Stimulated activated naive B cell treated with anti-CD40 and anti-IgM and Interleukin-4, amounts not matched to agents 10 μg/mL and 1 μg/mL and 100 μg/mL, for 72 hours (primary cell): Measurements from ENCODE around the gene MPP3.
"Not testable (repeated sequence)": the region's sequence is repeated elsewhere in the genome, so short reads cannot be mapped to it uniquely, and the experiment has no call there.

Experiments used
- ATAC-seq, 2 donors: fragments of 150-1000 bp; cut with Tn5 transposase; replicated peaks; 2 replicates each; pipeline ENCODE4 v1.10.0; 2021; ENCODE audit warnings: moderate library complexity in 1 of 2
- DNase-seq: peaks from one replicate; pipeline ENCODE4 v3.0.0; 2021
- H3K27ac Mint-ChIP-seq: one replicate; pipeline ENCODE4 v1.8.0; 2022; ENCODE audit warnings: mild to moderate bottlenecking, mixed read lengths
- H3K27me3 Mint-ChIP-seq, 2 donors: one replicate each; pipeline ENCODE4 v1.8.0; 2022; ENCODE audit warnings: mixed read lengths in 2 of 2
- H3K36me3 Mint-ChIP-seq, 2 donors: one replicate each; pipeline ENCODE4 v1.8.0; 2022; ENCODE audit warnings: mixed read lengths in 2 of 2, mild to moderate bottlenecking in 1 of 2
- H3K4me1 Mint-ChIP-seq, 2 donors: one replicate each; pipeline ENCODE4 v1.8.0; 2022; ENCODE audit warnings: mixed read lengths in 2 of 2, mild to moderate bottlenecking in 1 of 2
- H3K4me3 Mint-ChIP-seq, 2 donors: one replicate each; pipeline ENCODE4 v1.8.0; 2022; ENCODE audit warnings: mild to moderate bottlenecking in 2 of 2, mixed read lengths in 2 of 2, moderate library complexity in 1 of 2
- H3K9me3 Mint-ChIP-seq, 2 donors: one replicate each; pipeline ENCODE4 v1.8.0; 2022; ENCODE audit warnings: mixed read lengths in 2 of 2, mild to moderate bottlenecking in 1 of 2

The MPP3 gene

DNA sequence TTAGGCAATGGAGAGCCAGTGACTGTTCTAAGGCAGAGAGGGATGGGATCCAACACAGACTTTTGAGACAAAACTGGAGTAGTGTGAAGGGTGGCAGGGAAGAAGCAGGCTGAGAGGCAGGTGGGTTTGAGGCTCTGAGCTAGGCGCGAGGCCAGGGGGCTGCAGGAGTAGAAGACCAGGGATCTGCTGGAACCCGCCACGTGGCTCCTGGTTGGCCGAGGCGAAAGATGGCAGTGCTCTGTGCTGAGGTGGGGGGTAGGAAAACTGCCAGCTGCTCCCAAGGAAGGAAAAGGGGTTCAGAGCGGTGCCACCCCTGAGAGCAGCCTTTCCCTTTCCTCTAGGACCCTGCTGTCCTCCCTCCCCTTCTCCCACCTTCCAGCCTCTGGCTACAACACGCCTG lies 19.6 kb upstream of the MPP3 start:
- no peak for ATAC-seq
- Mint-ChIP-seq H3K9me3 (no peaks in the 10 kb centered on the region), H3K27ac (no peak overlapping the region), H3K27me3 (peaks cover 44 to 80% of the 10 kb centered on the region in 2 donors), H3K4me3 (no peak overlapping the region), H3K36me3 (no peaks in the 10 kb centered on the region), H3K4me1 (no peaks in the 10 kb centered on the region)
- DNase-seq = no peak

DNA sequence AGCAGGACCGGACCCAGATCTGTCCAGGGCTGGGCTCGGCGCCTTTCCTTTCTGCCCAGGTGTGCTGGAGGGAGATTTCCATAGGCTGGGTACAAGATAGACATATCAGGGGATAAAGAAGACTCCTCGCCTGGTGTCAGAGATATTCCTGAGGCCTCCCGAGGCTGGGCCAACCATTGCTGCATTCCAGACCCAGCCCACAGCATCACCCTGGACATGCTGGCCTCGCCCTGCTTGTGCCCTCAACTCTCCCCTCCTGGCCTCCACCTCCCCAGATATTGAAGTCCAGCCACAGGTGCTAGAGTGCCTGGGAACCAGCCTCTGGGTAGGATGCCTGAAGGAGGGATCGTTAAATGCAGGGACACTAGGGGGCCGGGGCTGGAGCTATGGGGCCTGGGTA lies 16.2 kb upstream of the MPP3 start:
- Mint-ChIP-seq H3K4me3 (no peak overlapping the region), H3K4me1 (peaks cover 0 to 8% of the 10 kb centered on the region in 2 donors), H3K27ac (no peak overlapping the region), H3K27me3 (peaks cover 44 to 61% of the 10 kb centered on the region in 2 donors), H3K36me3 (no peaks in the 10 kb centered on the region), H3K9me3 (no peaks in the 10 kb centered on the region)
- no peak for ATAC-seq
- no peak for DNase-seq

GRCh38 chr17:43848601-43849000 lies 15.7 kb upstream of the MPP3 start:
- H3K9me3 Mint-ChIP-seq = no peaks in the 10 kb centered on the region

GRCh38 chr17:43846963-43847371 lies 14.0 kb upstream of the MPP3 start, which contains the start of gene CD300LG:
Gene CD300LG (plus strand): TSS chr17:43847176. CDS start chr17:43847217, 41 bp downstream.
- DNase-seq (no peak), ATAC-seq (no peak)
- Mint-ChIP-seq H3K4me1 (peaks cover 2 to 8% of the 10 kb centered on the region in 2 donors), H3K9me3 (peaks cover 2 to 4% of the 10 kb centered on the region in 2 donors), H3K4me3 (no peak within 1 kb of the TSS), H3K27me3 (peaks cover 43 to 49% of the 10 kb centered on the region in 2 donors), H3K36me3 (no peaks in the 10 kb centered on the region), H3K27ac (no peak within 1 kb of the TSS)

More at GRCh38 chr17:43848601-43849000, 15.7 kb upstream of the MPP3 start:
- H3K36me3 Mint-ChIP-seq = no peaks in the 10 kb centered on the region
- H3K4me3 Mint-ChIP-seq = no peak overlapping the region
- DNase-seq (no peak), ATAC-seq (no peak)
- peaks cover 44 to 58% of the 10 kb centered on the region in 2 donors for H3K27me3 Mint-ChIP-seq
- H3K4me1 Mint-ChIP-seq = peaks cover 0 to 8% of the 10 kb centered on the region in 2 donors
- no peak overlapping the region for H3K27ac Mint-ChIP-seq

DNA sequence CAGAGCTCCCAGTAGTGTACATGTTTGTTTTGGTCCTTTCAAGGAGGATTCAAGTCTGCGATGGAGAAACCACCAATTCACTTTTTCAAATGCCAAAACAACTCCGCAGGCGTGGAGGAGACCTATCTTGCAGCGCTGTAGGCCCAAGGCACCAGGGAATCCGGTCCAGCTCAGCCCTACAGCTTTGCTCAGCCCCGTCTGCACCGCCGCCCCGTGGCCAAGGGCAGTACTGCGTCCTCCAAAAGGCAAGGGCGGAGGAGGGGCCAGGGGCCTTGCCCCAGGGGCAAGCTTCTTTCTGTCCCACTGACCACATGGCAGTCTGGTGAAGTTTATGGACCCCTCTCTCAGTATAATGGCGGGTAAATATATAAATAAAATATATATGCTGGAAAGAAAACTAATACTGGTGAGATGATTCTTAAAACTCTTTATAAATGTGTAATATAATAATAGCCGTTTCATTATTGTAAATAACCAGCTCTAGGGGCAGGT lies 13.3 kb upstream of the MPP3 start:
- peaks cover 39 to 42% of the 10 kb centered on the region in 2 donors for H3K27me3 Mint-ChIP-seq
- DNase-seq (peak; percentile 67), ATAC-seq (peak; percentile 96 to 97)
- no peaks in the 10 kb centered on the region for H3K36me3 Mint-ChIP-seq
- H3K4me1 Mint-ChIP-seq = peaks cover 2 to 8% of the 10 kb centered on the region in 2 donors
- no peak overlapping the region for H3K27ac Mint-ChIP-seq
- H3K4me3 Mint-ChIP-seq = no peak overlapping the region
- H3K9me3 Mint-ChIP-seq = peaks cover 2 to 4% of the 10 kb centered on the region in 2 donors

DNA sequence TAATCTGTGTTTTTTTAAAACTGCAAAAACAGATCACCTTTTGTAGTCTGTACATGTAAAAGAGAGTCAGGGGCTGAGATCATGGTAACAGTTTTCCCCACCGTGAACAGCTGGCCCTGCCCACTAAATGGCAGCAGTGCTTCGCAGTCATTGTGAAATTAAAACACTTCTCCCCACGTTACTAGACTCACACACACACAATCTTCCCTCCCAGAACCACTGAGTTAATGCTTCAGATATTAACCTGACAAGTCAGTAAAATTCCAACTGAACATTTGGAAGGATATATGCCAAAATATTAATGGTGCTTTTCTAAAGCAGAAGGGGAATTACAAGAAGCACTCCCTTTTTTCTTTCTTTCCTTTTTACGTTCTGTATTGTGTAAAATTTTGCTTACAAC lies 12.8 kb upstream of the MPP3 start:
- Mint-ChIP-seq H3K27ac (no peak overlapping the region), H3K27me3 (peaks cover 38 to 40% of the 10 kb centered on the region in 2 donors), H3K36me3 (no peaks in the 10 kb centered on the region), H3K9me3 (peaks cover 2 to 4% of the 10 kb centered on the region in 2 donors), H3K4me1 (peaks cover 2 to 8% of the 10 kb centered on the region in 2 donors), H3K4me3 (no peak overlapping the region)
- ATAC-seq = no peak
- no peak for DNase-seq

DNA sequence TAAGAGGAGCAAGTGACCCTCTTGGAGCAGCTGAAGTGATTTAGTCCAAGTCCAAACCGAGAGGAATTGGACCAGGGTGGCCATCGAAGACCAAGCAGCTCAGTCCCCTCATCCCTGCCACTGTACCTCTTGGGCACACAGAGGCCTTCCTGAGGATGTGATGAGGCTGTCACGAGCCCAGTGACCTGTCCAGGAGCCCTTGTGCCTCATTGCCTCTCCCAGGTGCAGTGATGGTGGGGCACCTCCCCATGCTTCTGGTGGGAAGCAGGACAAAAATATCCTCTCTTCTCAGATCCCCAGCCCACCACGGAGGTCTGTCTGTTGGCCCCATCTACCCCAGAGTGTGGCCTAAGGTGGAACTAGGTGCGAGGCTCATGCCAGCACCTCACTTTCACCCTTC lies 11.3 kb upstream of the MPP3 start:
- Mint-ChIP-seq H3K27ac (no peak overlapping the region), H3K27me3 (peaks cover 34 to 41% of the 10 kb centered on the region in 2 donors), H3K36me3 (no peaks in the 10 kb centered on the region), H3K4me1 (peaks cover 2 to 8% of the 10 kb centered on the region in 2 donors), H3K4me3 (no peak overlapping the region), H3K9me3 (peaks cover 2 to 4% of the 10 kb centered on the region in 2 donors)
- DNase-seq = no peak
- no peak for ATAC-seq

DNA sequence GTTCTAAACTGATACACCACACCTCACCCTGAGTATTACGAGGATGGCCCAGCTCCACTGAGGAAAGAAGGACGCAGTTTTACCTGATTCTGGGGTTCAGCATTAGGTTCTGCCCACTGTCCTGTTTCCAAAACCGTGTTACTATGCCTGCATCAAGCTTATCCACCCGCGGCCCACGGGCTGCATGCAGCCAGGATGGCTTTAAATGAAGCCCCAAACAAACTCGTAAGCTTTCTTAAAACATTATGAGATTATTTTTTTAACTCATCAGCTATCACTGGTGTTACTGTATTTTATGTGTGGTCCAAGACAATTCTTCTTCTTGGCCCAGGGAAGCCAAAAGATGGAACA lies 10.0 kb upstream of the MPP3 start:
- Mint-ChIP-seq H3K36me3 (no peaks in the 10 kb centered on the region), H3K4me1 (peaks cover 2 to 8% of the 10 kb centered on the region in 2 donors), H3K27me3 (peaks cover 24 to 32% of the 10 kb centered on the region in 2 donors), H3K9me3 (peaks cover 2 to 4% of the 10 kb centered on the region in 2 donors), H3K27ac (no peak overlapping the region), H3K4me3 (no peak overlapping the region)
- DNase-seq (no peak), ATAC-seq (no peak)

- H3K9me3 Mint-ChIP-seq, H3K4me3 Mint-ChIP-seq, H3K27ac Mint-ChIP-seq, DNase-seq, H3K4me1 Mint-ChIP-seq, H3K36me3 Mint-ChIP-seq, ATAC-seq: not testable (repeated sequence)
- peaks cover 24 to 32% of the 10 kb centered on the region in 2 donors for H3K27me3 Mint-ChIP-seq
These were observed 9.4 kb upstream of the MPP3 start for GRCh38 chr17:43842091-43842974.

DNA sequence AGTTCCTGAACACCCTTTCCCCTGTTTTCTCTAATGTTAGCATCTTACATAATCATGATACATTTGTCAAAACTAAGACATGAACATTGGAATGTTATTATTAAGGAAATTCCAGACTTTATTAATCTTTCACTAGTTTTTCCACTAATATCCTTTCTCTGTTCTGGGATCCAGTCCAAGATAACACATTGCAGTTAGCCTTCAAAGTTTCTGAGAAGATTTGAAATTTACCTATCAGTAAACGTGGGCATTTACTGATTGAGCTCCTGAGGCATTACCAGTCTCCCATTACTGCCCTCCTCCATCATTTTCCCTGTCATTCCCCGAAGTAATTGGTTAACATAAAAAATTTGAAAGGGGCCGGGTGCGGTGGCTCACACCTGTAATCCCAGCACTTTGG lies 8.3 kb upstream of the MPP3 start:
- Mint-ChIP-seq H3K27me3 (peaks cover 27 to 29% of the 10 kb centered on the region in 2 donors), H3K4me1 (peaks cover 0 to 2% of the 10 kb centered on the region in 2 donors), H3K36me3 (no peaks in the 10 kb centered on the region), H3K9me3 (peaks cover 2 to 4% of the 10 kb centered on the region in 2 donors), H3K27ac (no peak overlapping the region), H3K4me3 (no peak overlapping the region)
- ATAC-seq = no peak
- DNase-seq = no peak

GRCh38 chr17:43840814-43841213 lies 7.9 kb upstream of the MPP3 start:
- Mint-ChIP-seq H3K27me3 (peaks cover 27 to 32% of the 10 kb centered on the region in 2 donors), H3K9me3 (peaks cover 2 to 4% of the 10 kb centered on the region in 2 donors), H3K4me1 (peaks cover 0 to 2% of the 10 kb centered on the region in 2 donors), H3K36me3 (no peaks in the 10 kb centered on the region), H3K4me3 (no peak overlapping the region), H3K27ac (no peak overlapping the region)
- DNase-seq = no peak
- ATAC-seq = no peak

GRCh38 chr17:43839670-43840108 lies 6.7 kb upstream of the MPP3 start:
- Mint-ChIP-seq H3K27ac (no peak overlapping the region), H3K27me3 (peaks cover 25 to 42% of the 10 kb centered on the region in 2 donors), H3K9me3 (peaks cover 2 to 4% of the 10 kb centered on the region in 2 donors), H3K36me3 (no peaks in the 10 kb centered on the region), H3K4me1 (peaks cover 0 to 2% of the 10 kb centered on the region in 2 donors), H3K4me3 (no peak overlapping the region)
- DNase-seq (no peak), ATAC-seq (no peak)

DNA sequence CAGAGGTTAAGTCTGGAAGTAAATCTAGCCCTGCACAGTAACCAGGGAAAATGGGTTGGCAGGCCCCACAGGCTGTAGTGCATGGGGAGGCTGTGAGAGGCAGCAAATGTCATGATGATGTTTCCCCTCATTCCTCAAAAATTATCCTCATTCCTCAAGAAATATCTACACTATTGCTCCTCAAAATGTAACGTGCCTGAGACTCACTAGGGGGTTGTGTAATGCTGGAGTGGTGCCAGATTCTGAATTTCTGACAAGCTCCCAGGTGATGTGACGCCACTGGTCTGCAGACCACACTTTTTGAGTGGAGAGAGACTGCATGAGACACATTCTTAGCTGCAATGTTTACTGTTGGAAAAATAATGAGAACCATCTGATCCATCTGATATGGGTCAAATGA lies 1.2 kb upstream of the MPP3 start:
- Mint-ChIP-seq H3K4me1 (peaks cover 13 to 24% of the 10 kb centered on the region in 2 donors), H3K27ac (no peak overlapping the region), H3K4me3 (no peak overlapping the region), H3K27me3 (peaks cover 55 to 73% of the 10 kb centered on the region in 2 donors), H3K36me3 (peaks cover 0 to 4% of the 10 kb centered on the region in 2 donors), H3K9me3 (no peaks in the 10 kb centered on the region)
- DNase-seq (no peak), ATAC-seq (no peak)

DNA sequence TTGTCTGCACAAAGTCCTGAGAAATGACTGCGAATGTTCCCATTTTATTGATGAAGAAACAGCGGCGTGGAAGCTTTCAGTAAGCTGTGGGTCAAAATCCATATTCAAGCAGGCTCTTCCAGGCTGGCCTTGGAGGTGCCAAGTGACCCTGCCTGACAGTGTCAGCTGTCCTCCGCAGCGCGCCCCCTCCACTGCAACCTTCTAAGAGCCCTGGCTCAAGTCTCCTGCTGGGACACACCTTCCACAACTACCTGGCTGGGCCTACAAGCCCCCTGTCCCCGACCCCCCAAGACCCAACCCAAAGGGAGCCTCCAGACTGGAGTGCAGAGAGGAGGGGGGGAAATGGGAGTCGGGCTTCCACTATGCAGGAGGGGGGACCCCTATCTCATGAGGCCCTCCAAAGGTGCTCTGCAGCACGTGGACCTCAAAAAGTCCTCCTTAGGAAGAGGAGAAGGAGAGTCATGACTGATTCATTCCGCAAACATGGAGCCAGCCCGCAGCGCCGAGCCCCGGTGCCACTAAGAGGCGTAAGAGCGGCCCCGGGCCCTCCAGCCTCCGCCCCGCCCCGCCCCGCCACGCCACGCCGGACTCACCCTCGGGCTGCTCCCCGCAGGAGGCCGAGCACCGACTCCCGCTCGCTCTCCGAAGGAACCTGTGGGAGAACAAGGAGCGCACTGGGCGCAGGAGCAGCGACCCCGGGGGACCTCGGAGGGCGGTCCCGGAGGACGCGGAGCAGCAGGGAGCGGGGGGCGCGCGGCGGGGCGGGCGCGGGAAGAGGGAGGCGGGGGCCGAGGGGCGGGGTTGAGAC lies 574 bp downstream of the MPP3 start:
- peaks cover 0 to 4% of the 10 kb centered on the region in 2 donors for H3K36me3 Mint-ChIP-seq
- H3K9me3 Mint-ChIP-seq = no peaks in the 10 kb centered on the region
- DNase-seq (no peak), ATAC-seq (peak; percentile 29 to 39)
- H3K27me3 Mint-ChIP-seq = peaks cover 62 to 80% of the 10 kb centered on the region in 2 donors
- H3K4me1 Mint-ChIP-seq = peaks cover 13 to 24% of the 10 kb centered on the region in 2 donors
- H3K4me3 Mint-ChIP-seq = peak overlapping the region; percentile 74 to 75
- H3K27ac Mint-ChIP-seq = no peak overlapping the region
